Measurements from ENCODE around the gene COX6A2.
"Not testable (repeated sequence)": the region's sequence is repeated elsewhere in the genome, so short reads cannot be mapped to it uniquely, and the experiment has no call there.

COX6A2 gene

GRCh38 chr16:31461921-31462804 is 34.0 kb upstream of the COX6A2 start:
- no peak for DNase-seq

GRCh38 chr16:31461201-31461920 is 33.2 kb upstream of the COX6A2 start:
- no peak for DNase-seq

GRCh38 chr16:31460582-31461002 is 32.4 kb upstream of the COX6A2 start:
- no peak for DNase-seq

- DNase-seq: peak; percentile 94 to 100 (median 99)
These were observed 31.8 kb upstream of the COX6A2 start for GRCh38 chr16:31459687-31460581.

GRCh38 chr16:31458844-31459686 is 30.9 kb upstream of the COX6A2 start, which contains the start of gene ARMC5:
Gene ARMC5 (plus strand): TSS chr16:31459501. CDS start chr16:31459525, 24 bp downstream.
- peak; percentile 88 to 99 (median 97) for DNase-seq

- peak in 3 of 56 donors; percentile 22 to 56 (median 53) for DNase-seq
These were observed 30.1 kb upstream of the COX6A2 start for GRCh38 chr16:31458073-31458843.

GRCh38 chr16:31456988-31457360 is 28.8 kb upstream of the COX6A2 start:
- DNase-seq: no peak

GRCh38 chr16:31455601-31456314 is 27.6 kb upstream of the COX6A2 start:
- no peak for DNase-seq

GRCh38 chr16:31453255-31454204 is 25.4 kb upstream of the COX6A2 start:
- no peak for DNase-seq

GRCh38 chr16:31452631-31453106 is 24.5 kb upstream of the COX6A2 start:
- no peak for DNase-seq

- peak in 13 of 56 donors; percentile 10 to 50 (median 26) for DNase-seq
These were observed 23.7 kb upstream of the COX6A2 start for GRCh38 chr16:31451681-31452351.

GRCh38 chr16:31451201-31451600 is 23.0 kb upstream of the COX6A2 start:
- DNase-seq: no peak

- not testable (repeated sequence) for DNase-seq
These were observed 17.8 kb upstream of the COX6A2 start for GRCh38 chr16:31445931-31446330.

GRCh38 chr16:31441956-31442355 is 13.8 kb upstream of the COX6A2 start:
- no peak for DNase-seq

- DNase-seq: peak in 6 of 56 donors; percentile 21 to 32 (median 27)
These were observed 12.5 kb upstream of the COX6A2 start for GRCh38 chr16:31440516-31441184.

- no peak for DNase-seq
These were observed 11.4 kb upstream of the COX6A2 start for GRCh38 chr16:31439519-31439918.

Measured in amygdala (tissue), 56 donors.